Fibroblast of skin of right biceps (primary cell): Measurements from ENCODE around the gene POLR2H.
"Not testable (repeated sequence)": the region's sequence is repeated elsewhere in the genome, so short reads cannot be mapped to it uniquely, and the experiment has no call there.

Experiments used
- DNase-seq: peaks from one replicate; pipeline ENCODE4 v3.0.0-alpha.2; 2013

Gene POLR2H

DNA sequence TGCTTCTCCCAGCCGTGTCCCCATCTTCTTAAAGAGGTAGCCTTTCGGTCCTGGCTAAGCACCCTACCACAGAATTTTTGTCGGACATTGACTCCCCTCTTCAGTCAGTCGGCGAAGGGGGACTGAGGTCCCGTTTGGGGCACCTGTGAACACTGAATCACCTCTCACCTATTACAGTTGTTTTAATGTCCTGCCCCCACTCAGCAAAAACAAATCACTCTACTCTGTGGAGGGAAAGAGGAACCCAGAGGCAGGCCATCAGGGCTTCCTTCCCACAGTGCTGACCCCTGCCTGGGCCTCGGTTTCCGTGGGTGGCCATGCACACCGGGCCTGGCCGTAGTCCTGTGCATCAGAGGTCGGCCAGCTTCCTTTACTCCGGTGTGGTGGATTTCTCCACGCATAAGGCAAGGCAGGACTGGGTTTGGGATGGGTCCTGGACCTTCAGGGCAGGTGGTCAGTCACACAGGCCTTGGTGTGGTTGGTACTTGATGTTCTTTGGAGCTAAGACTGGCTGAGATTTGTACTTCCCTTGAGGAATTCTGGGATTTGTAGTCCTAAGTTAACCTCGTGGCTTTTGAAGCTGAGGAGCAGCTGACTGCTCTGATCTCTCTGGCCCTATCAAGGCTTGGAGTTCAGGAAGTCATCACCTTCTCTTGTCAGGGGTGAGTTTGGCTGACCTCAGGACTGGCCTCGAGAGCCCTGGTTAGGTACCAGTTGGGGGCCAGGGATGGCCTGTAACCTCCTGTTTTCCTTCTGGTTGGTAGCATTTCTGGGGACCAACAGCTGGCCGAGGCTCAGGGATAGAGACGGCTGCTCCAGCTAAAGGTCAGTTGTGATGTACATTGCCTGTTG lies 24.7 kb upstream of the POLR2H start:
- peak; percentile 58 for DNase-seq

DNA sequence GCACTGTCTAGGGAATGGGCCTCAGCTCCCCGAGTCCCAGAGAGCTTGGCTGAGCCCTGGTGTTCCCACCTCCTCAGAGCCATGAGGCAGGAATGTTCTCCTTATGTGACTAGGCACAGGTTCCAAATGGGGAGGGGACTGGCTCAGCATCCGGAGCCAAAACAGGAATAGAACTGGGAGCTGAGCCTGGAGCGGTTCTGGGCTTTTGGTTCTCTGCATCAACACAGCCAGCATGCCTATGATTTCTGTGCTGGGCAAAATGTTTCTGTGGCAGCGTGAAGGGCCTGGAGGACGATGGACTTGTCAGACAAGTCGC lies 24.2 kb upstream of the POLR2H start, which contains the start of gene FAM131A:
Gene FAM131A (plus strand): TSS at position 202 of the 316 bp plus-strand sequence. CDS start 31 bp downstream, at position 233.
- DNase-seq: peak; percentile 42

DNA sequence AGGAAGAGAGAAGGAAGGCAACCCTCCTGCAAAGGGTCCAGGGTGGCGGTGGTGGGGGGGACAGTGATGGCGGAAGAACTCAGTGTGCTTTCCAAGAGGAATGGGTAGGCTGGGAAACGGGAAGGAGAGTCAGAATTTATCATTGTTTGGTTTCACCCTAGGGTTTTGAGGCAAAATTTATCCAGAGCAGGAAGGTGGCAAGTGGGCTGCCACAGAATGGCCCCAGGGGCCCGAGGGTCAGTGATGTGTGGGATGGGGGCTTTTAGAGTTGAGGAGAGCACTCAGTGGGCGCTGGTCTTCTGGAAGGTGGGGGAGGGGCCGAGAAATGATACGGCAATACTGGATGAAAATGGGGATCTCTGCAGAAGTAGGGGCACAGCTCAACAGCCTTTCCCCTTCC lies 23.5 kb upstream of the POLR2H start:
- no peak for DNase-seq

DNA sequence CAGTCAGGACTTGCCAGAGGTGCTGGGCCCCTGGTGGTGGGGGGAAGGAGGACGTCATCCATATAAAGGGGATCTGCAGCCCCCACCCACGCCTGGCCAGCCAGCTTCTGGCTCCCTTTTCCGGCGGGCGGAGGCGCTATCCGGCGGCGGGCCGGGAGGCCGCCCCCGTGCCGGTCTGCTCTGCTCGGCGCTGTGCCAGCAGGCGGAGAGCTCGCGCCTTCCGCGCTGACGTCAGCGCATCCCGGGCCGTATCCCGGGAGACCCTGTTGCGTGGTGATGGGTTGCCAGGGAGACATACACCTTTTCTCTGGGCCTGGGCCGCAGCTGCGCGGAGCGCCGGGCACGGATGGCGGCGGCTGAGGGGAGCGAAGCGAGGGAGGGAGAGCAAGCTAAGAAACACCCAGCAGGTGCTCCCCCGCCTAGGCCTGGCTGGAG lies 23.0 kb upstream of the POLR2H start:
- peak; percentile 83 for DNase-seq

DNA sequence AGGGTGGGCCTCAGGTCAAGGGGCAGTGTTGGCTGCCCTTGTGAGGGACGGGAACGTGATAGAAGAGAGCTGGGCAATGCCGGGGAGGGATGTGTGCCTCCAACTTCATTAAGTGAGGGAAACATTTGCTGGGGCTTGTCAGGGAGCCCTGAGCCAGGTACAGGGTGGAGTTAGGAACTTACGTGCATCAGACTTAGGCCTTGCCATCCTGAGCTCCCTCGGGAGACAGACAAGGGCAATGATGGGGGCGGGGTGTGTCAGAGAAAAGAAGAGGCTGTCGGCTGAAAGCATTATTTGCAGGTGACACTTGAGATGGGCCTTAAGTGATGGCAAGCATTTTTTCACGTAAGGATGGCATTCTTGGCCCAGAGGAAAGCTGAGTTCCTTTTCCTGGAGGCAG lies 22.5 kb upstream of the POLR2H start:
- DNase-seq: no peak

DNA sequence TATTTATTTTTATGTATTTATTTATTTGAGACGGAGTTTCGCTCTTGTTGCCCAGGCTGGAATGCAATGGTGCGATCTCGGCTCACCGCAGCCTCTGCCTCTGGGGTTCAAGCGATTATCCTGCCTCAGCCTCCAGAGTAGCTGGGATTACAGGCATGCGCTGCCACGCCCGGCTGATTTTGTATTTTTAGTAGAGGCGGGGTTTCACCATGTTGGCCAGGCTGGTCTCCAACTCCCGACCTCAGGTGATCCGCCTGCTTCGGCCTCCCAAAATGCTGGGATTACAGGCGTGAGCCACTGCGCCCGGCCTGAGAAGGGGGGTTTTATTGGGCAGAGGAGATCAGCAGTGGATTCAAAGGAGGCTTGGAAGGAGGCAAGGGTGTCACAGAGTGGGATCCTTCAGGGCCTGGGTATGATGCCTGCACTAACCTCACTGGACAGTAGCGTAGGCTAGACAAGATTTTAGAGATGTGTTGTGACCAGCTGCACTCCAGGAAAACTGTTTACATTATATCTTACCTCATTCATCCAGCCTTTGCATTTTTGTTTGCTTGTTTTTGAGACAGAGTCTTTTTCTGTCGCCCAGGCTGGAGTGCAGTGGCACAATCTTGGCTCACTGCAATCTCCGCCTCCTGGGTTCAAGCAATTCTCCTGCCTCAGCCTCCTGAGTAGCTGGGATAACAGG lies 21.9 kb upstream of the POLR2H start:
- not testable (repeated sequence) for DNase-seq

DNA sequence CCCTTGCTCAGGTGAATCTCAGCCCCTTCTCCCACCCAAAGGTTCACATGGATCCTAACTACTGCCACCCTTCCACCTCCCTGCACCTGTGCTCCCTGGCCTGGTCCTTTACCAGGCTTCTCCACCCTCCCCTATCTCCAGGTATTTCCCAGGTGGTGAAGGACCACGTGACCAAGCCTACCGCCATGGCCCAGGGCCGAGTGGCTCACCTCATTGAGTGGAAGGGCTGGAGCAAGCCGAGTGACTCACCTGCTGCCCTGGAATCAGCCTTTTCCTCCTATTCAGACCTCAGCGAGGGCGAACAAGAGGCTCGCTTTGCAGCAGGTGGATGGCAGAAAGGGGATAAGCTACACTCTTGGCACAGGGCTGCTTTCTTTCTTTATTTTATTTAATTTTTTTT lies 19.6 kb upstream of the POLR2H start:
- no peak for DNase-seq

DNA sequence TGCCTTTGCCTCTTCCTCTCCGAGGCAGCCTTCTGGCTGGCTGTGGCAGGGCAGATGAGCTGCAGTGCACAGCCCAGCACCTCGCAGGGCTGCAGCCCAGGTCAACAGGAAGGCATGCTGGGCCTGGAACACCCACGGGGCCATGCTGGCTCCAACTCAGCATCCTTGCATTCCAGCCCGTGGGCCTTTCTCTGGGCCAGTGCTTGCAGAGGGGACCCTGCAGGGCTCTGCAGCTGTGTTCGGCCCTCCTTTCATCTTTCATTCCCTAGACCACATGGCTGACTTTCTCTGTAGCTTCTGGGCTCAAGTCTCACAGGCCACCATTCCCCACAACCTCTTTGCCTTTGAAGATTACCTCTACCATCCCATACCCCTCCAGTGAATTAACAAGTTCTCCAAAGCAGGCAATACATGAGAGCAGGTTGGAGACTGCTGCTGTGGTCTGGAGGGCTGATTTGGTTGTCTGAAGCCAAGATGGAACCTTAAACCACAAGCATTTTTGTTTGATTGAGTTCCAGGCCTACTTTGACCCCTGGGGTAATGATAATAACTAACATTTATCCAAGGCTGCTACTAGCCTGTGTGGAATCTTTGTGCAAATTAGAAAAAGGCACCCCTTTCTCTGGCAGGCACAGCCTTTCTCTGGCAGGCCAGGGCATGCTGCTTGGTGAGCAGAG lies 18.2 kb upstream of the POLR2H start:
- DNase-seq: no peak

DNA sequence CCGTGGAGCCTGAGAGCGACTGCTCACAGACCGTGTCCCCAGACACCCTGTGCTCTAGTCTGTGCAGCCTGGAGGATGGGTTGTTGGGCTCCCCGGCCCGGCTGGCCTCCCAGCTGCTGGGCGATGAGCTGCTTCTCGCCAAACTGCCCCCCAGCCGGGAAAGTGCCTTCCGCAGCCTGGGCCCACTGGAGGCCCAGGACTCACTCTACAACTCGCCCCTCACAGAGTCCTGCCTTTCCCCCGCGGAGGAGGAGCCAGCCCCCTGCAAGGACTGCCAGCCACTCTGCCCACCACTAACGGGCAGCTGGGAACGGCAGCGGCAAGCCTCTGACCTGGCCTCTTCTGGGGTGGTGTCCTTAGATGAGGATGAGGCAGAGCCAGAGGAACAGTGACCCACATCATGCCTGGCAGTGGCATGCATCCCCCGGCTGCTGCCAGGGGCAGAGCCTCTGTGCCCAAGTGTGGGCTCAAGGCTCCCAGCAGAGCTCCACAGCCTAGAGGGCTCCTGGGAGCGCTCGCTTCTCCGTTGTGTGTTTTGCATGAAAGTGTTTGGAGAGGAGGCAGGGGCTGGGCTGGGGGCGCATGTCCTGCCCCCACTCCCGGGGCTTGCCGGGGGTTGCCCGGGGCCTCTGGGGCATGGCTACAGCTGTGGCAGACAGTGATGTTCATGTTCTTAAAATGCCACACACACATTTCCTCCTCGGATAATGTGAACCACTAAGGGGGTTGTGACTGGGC lies 16.8 kb upstream of the POLR2H start:
- DNase-seq: no peak

DNA sequence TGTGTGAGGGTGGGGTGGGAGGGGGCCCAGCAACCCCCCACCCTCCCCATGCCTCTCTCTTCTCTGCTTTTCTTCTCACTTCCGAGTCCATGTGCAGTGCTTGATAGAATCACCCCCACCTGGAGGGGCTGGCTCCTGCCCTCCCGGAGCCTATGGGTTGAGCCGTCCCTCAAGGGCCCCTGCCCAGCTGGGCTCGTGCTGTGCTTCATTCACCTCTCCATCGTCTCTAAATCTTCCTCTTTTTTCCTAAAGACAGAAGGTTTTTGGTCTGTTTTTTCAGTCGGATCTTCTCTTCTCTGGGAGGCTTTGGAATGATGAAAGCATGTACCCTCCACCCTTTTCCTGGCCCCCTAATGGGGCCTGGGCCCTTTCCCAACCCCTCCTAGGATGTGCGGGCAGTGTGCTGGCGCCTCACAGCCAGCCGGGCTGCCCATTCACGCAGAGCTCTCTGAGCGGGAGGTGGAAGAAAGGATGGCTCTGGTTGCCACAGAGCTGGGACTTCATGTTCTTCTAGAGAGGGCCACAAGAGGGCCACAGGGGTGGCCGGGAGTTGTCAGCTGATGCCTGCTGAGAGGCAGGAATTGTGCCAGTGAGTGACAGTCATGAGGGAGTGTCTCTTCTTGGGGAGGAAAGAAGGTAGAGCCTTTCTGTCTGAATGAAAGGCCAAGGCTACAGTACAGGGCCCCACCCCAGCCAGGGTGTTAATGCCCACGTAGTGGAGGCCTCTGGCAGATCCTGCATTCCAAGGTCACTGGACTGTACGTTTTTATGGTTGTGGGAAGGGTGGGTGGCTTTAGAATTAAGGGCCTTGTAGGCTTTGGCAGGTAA lies 16.0 kb upstream of the POLR2H start:
- peak; percentile 70 for DNase-seq

DNA sequence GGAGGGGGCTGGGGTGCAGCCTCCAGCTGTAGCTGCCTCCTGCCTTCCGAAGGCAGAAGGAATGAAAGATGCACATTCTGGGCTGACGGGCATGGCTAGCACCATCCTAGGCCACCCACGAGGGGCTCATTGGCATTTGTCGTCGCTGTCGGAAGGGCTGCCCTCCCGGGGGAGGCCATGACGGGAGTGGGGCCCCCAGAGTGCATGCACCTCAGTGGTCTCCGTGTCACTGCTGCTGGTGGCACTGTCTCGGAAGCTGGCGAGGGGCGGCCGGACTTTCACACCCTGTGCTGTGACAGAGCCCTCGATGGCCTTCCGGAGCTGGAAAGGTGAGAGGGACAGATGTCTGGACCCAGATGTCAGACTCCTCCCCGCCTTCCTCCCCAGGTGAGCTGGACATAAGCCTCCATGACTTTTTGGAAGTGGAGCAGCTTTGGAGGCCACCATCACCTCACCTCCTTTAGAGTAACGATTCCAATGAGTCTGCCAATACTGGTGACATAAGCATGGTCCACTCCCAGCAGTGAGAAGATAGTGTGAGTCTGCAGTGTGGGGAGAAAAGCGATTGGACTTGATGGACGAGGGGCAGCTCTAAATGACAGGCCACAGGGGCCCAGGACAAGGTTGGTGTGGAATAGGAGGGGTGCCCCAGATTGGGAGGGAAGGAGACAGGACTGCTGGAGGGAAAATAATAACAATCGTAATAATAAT lies 14.9 kb upstream of the POLR2H start:
- no peak for DNase-seq

DNA sequence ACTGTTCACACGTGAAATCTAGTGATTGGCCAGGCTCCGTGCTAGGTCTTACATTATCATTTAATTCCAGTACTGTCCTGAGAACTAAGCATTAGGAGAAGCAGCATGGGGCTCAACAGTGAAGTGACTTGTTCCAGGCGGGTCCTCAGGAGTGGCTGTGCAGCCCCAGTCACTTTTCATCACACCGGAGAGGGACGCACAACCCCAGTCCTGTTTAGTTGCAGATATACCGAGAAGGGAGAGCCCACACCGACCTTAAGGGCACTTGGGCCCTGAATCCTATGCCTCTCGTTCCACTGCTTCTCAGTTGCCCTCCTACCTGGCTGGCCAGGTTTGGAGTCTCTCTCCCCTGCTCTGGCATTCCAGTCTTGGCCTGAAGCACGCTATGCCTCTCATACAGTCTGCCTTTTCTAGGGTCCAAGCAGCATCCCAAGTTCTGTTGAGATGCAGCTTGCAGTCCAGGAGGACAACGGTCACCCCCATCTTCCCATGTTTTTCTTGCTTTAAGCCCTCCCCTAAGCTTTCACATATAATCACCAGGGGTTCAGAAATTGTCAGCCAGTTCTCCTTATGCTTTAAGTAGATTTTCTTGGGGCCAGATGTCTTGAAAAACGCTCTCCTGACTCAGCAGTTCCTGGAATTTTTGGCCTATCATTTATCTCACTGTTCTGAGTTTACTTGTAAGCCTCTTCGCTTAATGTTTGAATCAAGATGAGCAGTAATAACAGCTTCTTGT lies 14.0 kb upstream of the POLR2H start:
- DNase-seq: peak; percentile 35

DNA sequence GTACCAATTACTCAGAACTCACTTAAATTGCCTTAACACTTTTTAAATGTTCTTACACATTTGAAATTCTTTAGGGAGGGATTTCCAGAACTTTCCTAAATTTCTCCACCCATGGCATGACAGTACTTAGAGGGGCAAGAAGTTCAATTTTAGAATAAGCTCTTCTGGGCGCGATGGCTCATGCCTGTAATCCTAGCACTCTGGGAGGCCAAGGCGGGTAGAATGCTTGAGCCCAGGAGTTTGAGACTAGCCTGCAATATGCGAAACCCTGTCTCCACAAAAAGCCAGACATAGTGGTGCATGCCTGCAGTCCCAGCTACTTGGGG lies 13.5 kb upstream of the POLR2H start:
- no peak for DNase-seq

DNA sequence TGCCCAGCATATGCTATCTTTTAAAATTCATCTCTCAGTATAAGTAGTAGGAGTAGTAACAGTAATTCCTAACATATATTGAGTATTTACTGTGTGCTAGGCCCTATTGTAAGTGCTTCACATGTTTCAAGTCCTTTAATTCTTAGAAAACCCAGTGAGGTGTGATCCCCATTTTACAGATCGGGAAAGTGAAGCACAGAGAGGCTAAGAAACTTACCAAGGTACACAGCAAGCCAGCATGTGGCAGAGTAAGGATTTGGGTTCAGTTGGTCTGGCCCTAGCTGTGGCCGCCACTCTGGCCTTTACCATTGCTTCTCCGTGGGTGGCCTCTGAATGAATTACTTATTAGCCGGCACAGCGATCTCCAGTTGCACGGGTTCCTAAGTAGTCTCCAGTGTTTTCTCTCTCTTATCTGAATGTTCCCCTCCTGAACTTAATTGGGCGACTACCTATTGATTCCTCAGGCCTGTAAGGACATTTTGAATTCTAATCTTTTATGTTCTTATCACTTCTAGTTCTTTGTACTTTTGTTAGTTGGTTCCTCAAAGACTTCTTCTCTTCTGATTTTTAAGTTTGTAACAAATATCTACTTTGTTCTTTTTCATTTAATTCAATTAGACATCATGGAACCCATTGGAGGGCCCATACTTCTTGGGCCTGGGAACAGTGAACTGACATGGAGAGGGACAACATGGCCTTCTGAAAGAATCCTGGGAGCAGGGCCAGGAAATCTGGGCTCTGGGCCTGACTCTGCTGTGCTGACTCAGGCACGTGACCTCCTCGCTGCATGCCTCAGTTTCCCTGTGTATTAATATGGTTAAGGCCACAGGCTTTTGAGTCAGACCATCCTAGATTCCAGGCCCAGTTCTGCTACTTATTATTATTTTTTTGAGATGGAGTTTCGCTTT lies 11.7 kb upstream of the POLR2H start:
- no peak for DNase-seq

DNA sequence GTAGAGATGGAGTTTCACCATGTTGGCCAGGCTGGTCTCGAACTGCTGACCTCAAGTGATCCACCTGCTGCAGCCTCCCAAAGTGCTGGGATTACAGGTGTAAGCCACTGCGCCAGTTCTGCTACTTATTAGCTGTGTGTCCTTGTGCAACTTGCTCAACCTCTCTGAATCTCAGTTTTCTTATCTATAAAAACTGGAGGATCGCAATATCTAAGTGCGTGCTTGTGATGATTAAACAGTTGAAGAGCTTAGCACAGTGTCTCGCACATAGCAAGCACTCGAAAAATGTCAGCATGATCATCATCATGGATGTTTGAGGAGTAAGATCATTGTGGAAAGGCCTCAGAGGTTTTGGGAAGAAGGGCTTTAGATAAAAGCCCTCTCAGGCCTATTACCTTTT lies 10.9 kb upstream of the POLR2H start:
- DNase-seq: no peak

DNA sequence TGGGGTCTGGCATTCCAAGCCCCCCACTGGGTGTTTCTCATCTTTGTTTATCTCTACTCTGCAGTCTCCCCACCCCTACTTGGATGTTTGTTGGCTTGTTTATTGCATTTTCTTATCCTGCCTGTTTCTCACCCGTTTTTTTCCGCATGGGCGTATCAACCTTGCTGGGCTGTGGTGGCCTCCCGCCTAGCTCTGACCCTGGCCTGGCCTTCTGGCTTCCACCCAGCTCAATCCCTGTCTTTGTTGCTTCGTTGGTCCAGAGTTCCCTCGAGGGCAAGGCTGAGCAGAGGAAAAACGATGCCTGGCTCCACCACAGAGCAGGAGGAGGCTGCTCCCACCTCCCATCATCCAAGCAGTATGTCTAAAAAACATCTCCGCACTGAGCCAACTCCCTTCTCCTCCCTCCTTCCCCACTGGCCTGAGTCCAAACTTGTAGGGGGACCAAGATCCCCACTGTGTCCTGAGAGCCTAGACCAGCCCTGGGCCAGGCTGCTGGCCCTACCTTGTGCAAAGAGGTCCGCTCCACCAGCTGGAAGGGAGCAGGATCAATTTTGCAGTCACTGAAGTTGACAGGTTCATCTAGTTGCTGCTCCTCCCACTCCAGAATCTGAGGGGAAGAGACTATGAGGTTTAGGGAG lies 9.9 kb upstream of the POLR2H start:
- no peak for DNase-seq

DNA sequence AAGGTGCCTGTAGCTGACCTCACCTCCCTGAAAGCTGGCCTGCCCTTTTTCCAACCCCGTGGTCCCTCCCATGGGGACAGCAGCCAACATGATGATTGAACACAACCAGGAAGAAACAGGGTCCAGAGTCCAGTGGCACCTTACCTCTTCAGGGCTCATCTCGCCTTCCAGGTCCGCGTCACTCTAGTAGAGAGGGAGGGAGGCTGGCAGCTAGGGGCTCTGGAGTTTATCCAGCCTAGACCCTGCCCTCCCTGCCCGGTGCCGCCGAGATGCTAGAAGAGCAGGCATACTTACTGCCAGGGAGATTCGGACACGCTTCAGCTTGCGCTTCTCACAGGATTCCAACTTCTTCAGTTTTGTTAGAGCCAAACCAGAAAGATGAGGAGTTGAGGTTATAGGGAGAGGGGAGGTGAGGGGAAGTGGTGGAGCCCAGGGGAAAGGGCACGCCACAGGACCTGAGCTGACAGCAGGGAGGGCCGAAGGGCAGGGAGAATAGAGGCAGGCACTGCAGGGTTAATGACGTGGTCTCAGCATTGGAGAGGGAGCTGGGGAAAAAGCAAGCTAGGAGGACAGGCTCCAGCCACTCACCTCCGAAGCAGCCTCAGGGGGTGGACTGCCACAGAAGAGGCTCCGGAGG lies 9.2 kb upstream of the POLR2H start:
- no peak for DNase-seq

DNA sequence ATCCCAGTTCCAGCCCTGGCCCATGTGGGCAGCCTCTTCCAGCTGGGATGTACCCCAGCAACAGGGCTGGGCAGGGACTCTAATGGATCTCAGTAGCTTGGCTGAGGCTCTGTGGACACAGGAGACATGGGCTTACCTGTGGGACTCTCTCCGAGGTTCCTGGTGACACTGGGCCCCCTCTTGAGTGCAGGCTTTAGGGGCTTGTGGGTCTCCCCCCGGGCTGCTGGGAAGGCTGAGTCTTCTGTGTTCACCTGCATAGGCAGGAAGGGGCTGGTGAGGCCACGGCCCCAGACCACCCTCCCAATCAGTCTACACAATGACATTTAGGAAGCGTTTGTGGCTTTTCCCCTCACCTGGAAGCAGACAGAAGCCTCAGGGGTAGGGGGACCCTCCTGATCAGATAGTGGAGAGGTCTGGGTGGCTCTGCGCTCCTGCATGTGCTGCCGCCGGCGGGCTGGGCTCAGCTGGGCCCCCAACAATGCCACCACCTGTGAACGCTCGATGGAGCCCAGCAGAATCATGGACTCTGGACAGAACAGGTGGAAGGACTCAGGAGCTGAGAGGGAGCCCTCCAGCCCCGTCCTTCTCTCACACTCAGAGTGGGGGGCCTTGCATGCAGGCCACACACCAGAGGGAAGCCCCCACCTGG lies 8.5 kb upstream of the POLR2H start:
- DNase-seq: no peak
